H1 (cell line): ENCODE data around the gene CAPN8. TPM values are rescaled to one million over a fixed set of nuclear protein-coding genes. Genes with fewer than 3 reads are reported as not detected.

Experiments
- CTCF ChIA-PET: fragments of 300-600 bp; sonication (Branson Sonifier 250); formaldehyde crosslinking; loops from one replicate; lab custom pipeline; 2021; ENCODE audit not compliant: partially characterized antibody; lab: Charles Lee
- POLR2A ChIA-PET: fragments of 300-600 bp; sonication (Branson Sonifier 250); formaldehyde crosslinking; loops from one replicate; lab custom pipeline; 2021; ENCODE audit warnings: inconsistent platforms; ENCODE audit not compliant: partially characterized antibody; lab: Charles Lee
- DNase-seq, 2 experiments: peaks; one replicate each; pipeline versions ENCODE4 v3.0.0 to v3.0.0-alpha.2; 2010 to 2022; ENCODE audit warnings: low spot score in 2 of 2, low read depth in 1 of 2, mixed read lengths in 1 of 2
- FAIRE-seq: peaks from 2 replicates; lab custom pipeline; 2011; peaks lifted over from hg19 to GRCh38; lab: Jason Lieb, UNC
- H2AFZ ChIP-seq: 2 replicates; pipeline ENCODE4 v1.8.1; 2012; ENCODE audit warnings: low read length, inconsistent platforms
- H2AK5ac ChIP-seq: 2 replicates; pipeline ENCODE4 v1.6.1; 2013; ENCODE audit warnings: low read depth, low read length
- H2BK120ac ChIP-seq: replicated peaks from 2 replicates; pipeline ENCODE3; 2013; ENCODE audit warnings: low read depth, low read length, inconsistent platforms
- H2BK12ac ChIP-seq: 2 replicates; pipeline ENCODE4 v1.6.1; 2013; ENCODE audit warnings: low read depth, low read length
- H2BK15ac ChIP-seq: 2 replicates; pipeline ENCODE4 v1.6.1; 2013; ENCODE audit warnings: low read length
- H2BK20ac ChIP-seq: 2 replicates; pipeline ENCODE4 v1.6.1; 2013; ENCODE audit warnings: low read length
- H2BK5ac ChIP-seq: 2 replicates; pipeline ENCODE4 v1.6.1; 2013; ENCODE audit warnings: low read depth, low read length
- H3K14ac ChIP-seq: 2 replicates; pipeline ENCODE4 v1.6.1; 2013; ENCODE audit warnings: inconsistent platforms; ENCODE audit not compliant: insufficient read length
- H3K18ac ChIP-seq: 2 replicates; pipeline ENCODE4 v1.6.1; 2013; ENCODE audit warnings: low read length; ENCODE audit errors: extremely low read depth
- H3K23ac ChIP-seq: 2 replicates; pipeline ENCODE4 v1.6.1; 2013; ENCODE audit warnings: inconsistent platforms; ENCODE audit not compliant: insufficient read length
- H3K23me2 ChIP-seq: 2 replicates; pipeline ENCODE4 v1.6.1; 2013; ENCODE audit warnings: low read depth, low read length
- H3K27ac ChIP-seq: 2 replicates; pipeline ENCODE4 v1.6.1; 2011; ENCODE audit warnings: low read depth, low read length, inconsistent platforms
- H3K27me3 ChIP-seq, 4 experiments: replicated peaks in 1 of 4; 1 replicate in 1 of 4; 2 replicates in 3 of 4; pipeline versions ENCODE4 v1.6.1 to v1.8.1; 2011 to 2013; ENCODE audit warnings: low read length in 3 of 4, mild to moderate bottlenecking in 3 of 4, inconsistent platforms in 2 of 4, mixed read lengths in 2 of 4, moderate library complexity in 1 of 4; ENCODE audit not compliant: control insufficient read depth in 3 of 4, insufficient read depth in 3 of 4; ENCODE audit errors: extremely low read depth in 1 of 4
- H3K36me3 ChIP-seq, 4 experiments: 2 replicates each; pipeline versions ENCODE4 v1.6.1 to v1.8.1; 2011 to 2013; ENCODE audit warnings: mild to moderate bottlenecking in 4 of 4, low read length in 3 of 4, moderate library complexity in 2 of 4, control low read depth in 1 of 4, inconsistent platforms in 1 of 4; ENCODE audit not compliant: insufficient read depth in 4 of 4, control insufficient read depth in 2 of 4
- H3K4ac ChIP-seq: replicated peaks from 2 replicates; pipeline ENCODE3; 2013; ENCODE audit warnings: low read length, low read depth, mixed read lengths, inconsistent platforms; ENCODE audit not compliant: insufficient read length
- H3K4me1 ChIP-seq, 4 experiments: replicated peaks in 1 of 4; 1 replicate in 1 of 4; 2 replicates in 3 of 4; pipeline versions ENCODE4 v1.6.1 to v1.8.1; 2011 to 2013; ENCODE audit warnings: low read length in 3 of 4, inconsistent platforms in 2 of 4, mixed read lengths in 1 of 4; ENCODE audit not compliant: insufficient read depth in 4 of 4, control insufficient read depth in 3 of 4
- H3K4me2 ChIP-seq, 2 experiments: 2 replicates each; pipeline versions ENCODE4 v1.6.1 to v1.8.1; 2011 to 2013; ENCODE audit warnings: low read depth in 2 of 2, low read length in 2 of 2, control low read depth in 1 of 2, inconsistent platforms in 1 of 2, mild to moderate bottlenecking in 1 of 2; ENCODE audit not compliant: insufficient read depth in 1 of 2
- H3K4me3 ChIP-seq, 4 experiments: fragments of 200-600, 300-600 bp in 1 of 4; sonication (generic), shearing (Covaris generic), sonication (Bioruptor Twin) in 1 of 4; 2 replicates each; pipeline versions ENCODE4 v1.5.1 to v1.8.1; 2011 to 2016; ENCODE audit warnings: low read length in 4 of 4, low read depth in 3 of 4, control low read depth in 2 of 4, inconsistent platforms in 2 of 4, mild to moderate bottlenecking in 2 of 4, mixed read lengths in 1 of 4, moderate library complexity in 1 of 4; ENCODE audit not compliant: insufficient read depth in 2 of 4; ENCODE audit errors: extremely low read depth in 1 of 4
- H3K56ac ChIP-seq: replicated peaks from 2 replicates; pipeline ENCODE3; 2013; ENCODE audit warnings: low read depth, mild to moderate bottlenecking, mixed read lengths, low read length, inconsistent platforms; ENCODE audit not compliant: insufficient read length
- H3K79me1 ChIP-seq: 2 replicates; pipeline ENCODE4 v1.6.1; 2013; ENCODE audit warnings: low read depth, low read length, control low read depth
- H3K79me2 ChIP-seq, 2 experiments: 2 replicates each; pipeline versions ENCODE4 v1.6.1 to v1.8.1; 2012 to 2013; ENCODE audit warnings: low read length in 2 of 2, mild to moderate bottlenecking in 2 of 2, inconsistent platforms in 1 of 2; ENCODE audit not compliant: insufficient read depth in 2 of 2, control insufficient read depth in 1 of 2
- H3K9ac ChIP-seq, 4 experiments: replicated peaks in 1 of 4; 1 replicate in 1 of 4; 2 replicates in 3 of 4; pipeline versions ENCODE4 v1.6.1 to v1.8.1; 2011 to 2013; ENCODE audit warnings: low read depth in 3 of 4, low read length in 3 of 4, control low read depth in 2 of 4, mild to moderate bottlenecking in 2 of 4, moderate library complexity in 2 of 4, inconsistent platforms in 1 of 4; ENCODE audit errors: extremely low read depth in 1 of 4
- H3K9me3 ChIP-seq, 2 experiments: 2 replicates each; pipeline versions ENCODE4 v1.6.1 to v1.8.1; 2012 to 2013; ENCODE audit warnings: mild to moderate bottlenecking in 2 of 2, moderate library complexity in 2 of 2, control low read depth in 1 of 2, inconsistent platforms in 1 of 2, low read depth in 1 of 2, low read length in 1 of 2, mixed read lengths in 1 of 2; ENCODE audit not compliant: insufficient read depth in 2 of 2
- H4K20me1 ChIP-seq, 2 experiments: replicated peaks in 1 of 2; 2 replicates each; pipeline versions ENCODE3 to v1.8.1; 2011 to 2013; ENCODE audit warnings: inconsistent platforms in 2 of 2, low read length in 2 of 2, mild to moderate bottlenecking in 1 of 2; ENCODE audit not compliant: insufficient read depth in 2 of 2, control insufficient read depth in 1 of 2
- H4K5ac ChIP-seq: 2 replicates; pipeline ENCODE4 v1.6.1; 2013; ENCODE audit warnings: low read length, low read depth, mixed read lengths, inconsistent platforms; ENCODE audit not compliant: insufficient read length
- H4K8ac ChIP-seq: 2 replicates; pipeline ENCODE4 v1.8.0; 2013; ENCODE audit warnings: mild to moderate bottlenecking, moderate library complexity, low read length, inconsistent platforms; ENCODE audit not compliant: insufficient read depth; ENCODE audit errors: extremely low read depth
- H4K91ac ChIP-seq: replicated peaks from 2 replicates; pipeline ENCODE3; 2013; ENCODE audit warnings: low read length, mixed read lengths, inconsistent platforms; ENCODE audit not compliant: insufficient read length
- BRCA1 ChIP-seq: IDR thresholded peaks from 2 replicates; pipeline ENCODE4 v1.6.1; 2012; ENCODE audit warnings: low read depth, low read length, improper control_type of control experiment
- CBX5 ChIP-seq: fragments of 300-800, 300-1000 bp; sonication (generic); IDR thresholded peaks from 2 replicates; pipeline ENCODE4 v1.7.1; 2016; ENCODE audit warnings: antibody characterized with exemption, low read length, low read depth
- CTBP2 ChIP-seq: IDR thresholded peaks from 2 replicates; pipeline ENCODE4 v1.7.0; 2011; ENCODE audit warnings: borderline replicate concordance, mild to moderate bottlenecking, moderate library complexity, mixed read lengths, low read length; ENCODE audit not compliant: insufficient read depth, insufficient read length
- EZH2 ChIP-seq: fragments of 200-600 bp; sonication (generic); IDR thresholded peaks from 2 replicates; pipeline ENCODE4 v1.7.1; 2012; ENCODE audit warnings: low read depth, mild to moderate bottlenecking, moderate library complexity, low read length, inconsistent platforms; ENCODE audit not compliant: severe bottlenecking
- KDM5A ChIP-seq: fragments of 200-600 bp; IDR thresholded peaks from 2 replicates; pipeline ENCODE4 v1.7.1; 2012; ENCODE audit warnings: mild to moderate bottlenecking, low read length, inconsistent platforms, mixed read lengths
- MAFK ChIP-seq: IDR thresholded peaks from 2 replicates; pipeline ENCODE4 v1.6.1; 2012; ENCODE audit warnings: low read depth, mild to moderate bottlenecking, improper control_type of control experiment, low read length
- MAX ChIP-seq: IDR thresholded peaks from 2 replicates; pipeline ENCODE4 v1.6.1; 2012; ENCODE audit warnings: inconsistent platforms
- RAD21 ChIP-seq, 2 experiments: IDR thresholded peaks in 1 of 2; conservative IDR thresholded peaks in 1 of 2; 2 replicates each; pipeline ENCODE4 v1.6.1; 2011; ENCODE audit warnings: low read depth in 2 of 2, low read length in 2 of 2, improper control_type of control experiment in 1 of 2, inconsistent platforms in 1 of 2, mild to moderate bottlenecking in 1 of 2, moderate library complexity in 1 of 2
- RBBP5 ChIP-seq: IDR thresholded peaks from 2 replicates; pipeline ENCODE4 v1.7.1; 2012; ENCODE audit warnings: low read depth, mild to moderate bottlenecking, inconsistent platforms, low read length, moderate library complexity, borderline replicate concordance
- TEAD4 ChIP-seq: IDR thresholded peaks from 2 replicates; pipeline ENCODE4 v1.6.1; 2012; ENCODE audit warnings: low read depth, low read length, inconsistent platforms, mixed read lengths
- YY1 ChIP-seq: IDR thresholded peaks from 2 replicates; pipeline ENCODE4 v1.6.1; 2011; ENCODE audit warnings: low read depth, mild to moderate bottlenecking, low read length
- WGBS, 2 experiments: shearing (Covaris generic) in 1 of 2; methylation state at CpG; one replicate each; pipeline versions ENCODE4 v1.1.6 to v1.1.7; 2013 to 2015; ENCODE audit warnings: low lambda C conversion rate in 2 of 2, mixed read lengths in 2 of 2, inconsistent platforms in 1 of 2, low coverage in 1 of 2, missing lambda C conversion rate in 1 of 2; ENCODE audit not compliant: insufficient replicate concordance in 2 of 2, insufficient coverage in 1 of 2, insufficient read length in 1 of 2; ENCODE audit errors: extremely low coverage in 1 of 2, missing lambda C conversion rate in 1 of 2; 5-methylcytosine and 5-hydroxymethylcytosine counted together
- polyA plus RNA-seq, 7 experiments: library from polyadenylated mRNA; depleted of rRNA in 3 of 7; stranded (reverse) in 5 of 7; unstranded in 2 of 7; fragments of >200 nt in 5 of 7; fragments of 200-250 nt in 2 of 7; gene quantifications; 1 replicate in 5 of 7; 2 replicates in 1 of 7; 4 replicates in 1 of 7; pipeline versions ENCODE4 v1.2.1 to v1.2.3, GENCODE V29; 2011 to 2013; ENCODE audit warnings: missing spikeins in 2 of 7, mixed read lengths in 2 of 7
- total RNA-seq: library from RNA; stranded (reverse); fragmentation: NEBNext Ultra II Directional; extraction: Animal tissue kit (Norgen Biotek cat#: 25700); gene quantifications from 2 replicates; pipeline ENCODE4 v1.2.1, GENCODE V29; 2021
- TF ChIP-seq, protein P1 (sequence below), 3 experiments: IDR thresholded peaks; 1 replicate in 2 of 3; 2 replicates in 1 of 3; pipeline versions ENCODE4 v1.5.1 to v1.6.1; 2011; ENCODE audit warnings: low read length in 3 of 3, mild to moderate bottlenecking in 3 of 3, inconsistent platforms in 2 of 3, low read depth in 1 of 3, moderate library complexity in 1 of 3; ENCODE audit not compliant: insufficient read depth in 1 of 3; ENCODE audit errors: control extremely low read depth in 1 of 3

Gene CAPN8
- total and polyA plus RNA-seq, 2 of the 8 experiments (the other 6 are each of a cell fraction or from before 2014, with no cell fraction given), result 0.20 to 0.26 TPM

GRCh38 chr1:223684488-223684792 is 18.9 kb upstream of the CAPN8 start:
- H4K8ac ChIP-seq, result no peak overlapping the region
- H2BK12ac ChIP-seq, result no peak overlapping the region
- no peak overlapping the region for H3K4me3 ChIP-seq
- H2BK5ac ChIP-seq, result no peak overlapping the region
- no peaks in the 10 kb centered on the region for H3K4me1 ChIP-seq
- DNase-seq (no peak), FAIRE-seq (no peak)
- H3K27ac ChIP-seq, result no peak overlapping the region
- H3K79me1 ChIP-seq, result no peaks in the 10 kb centered on the region
- H3K56ac ChIP-seq, result no peak overlapping the region
- H2BK120ac ChIP-seq, result no peak overlapping the region
- no peak overlapping the region for H3K4ac ChIP-seq
- no peaks in the 10 kb centered on the region for H3K27me3 ChIP-seq
- no peak overlapping the region for H2BK15ac ChIP-seq
- no peak overlapping the region for H2BK20ac ChIP-seq
- no peak overlapping the region for H3K18ac ChIP-seq
- H4K5ac ChIP-seq, result no peak overlapping the region
- ChIA-PET CTCF (interaction anchor here (0.5 to 4.6 kb wide), 46 partner anchors 8 to 682 kb away, joined by 3 to 60 read pairs (median 5); partner anchors contain the start of gene SUSD4), POLR2A (no interaction called here)
- no peaks in the 10 kb centered on the region for H3K23me2 ChIP-seq
- H3K9me3 ChIP-seq, result no peaks in the 10 kb centered on the region
- H3K4me2 ChIP-seq, result no peak overlapping the region
- H3K14ac ChIP-seq, result no peak overlapping the region
- no peak overlapping the region for H3K9ac ChIP-seq
- no peak overlapping the region for H2AK5ac ChIP-seq
- no peak overlapping the region for H2AFZ ChIP-seq
- WGBS, 2 experiments, result 65% methylated on average over 3 of the region's 3 CpGs; no CpG with 5 or more reads in 1 of the 2 experiments
- H4K91ac ChIP-seq, result no peak overlapping the region
- H3K23ac ChIP-seq, result no peak overlapping the region
- H4K20me1 ChIP-seq, result no peaks in the 10 kb centered on the region
- no peaks in the 10 kb centered on the region for H3K79me2 ChIP-seq
- no peaks in the 10 kb centered on the region for H3K36me3 ChIP-seq
- no peak for TF ChIP-seq RAD21 (IDR thresholded peaks at IDR 0.05 in 1 of 2, conservative IDR thresholded peaks at IDR 0.05 in 1 of 2; ENCODE audit: low read depth in 2 of 2, low read length in 2 of 2)
- TF ChIP-seq YY1, result no peak
- TF ChIP-seq MAX, result no peak
- TF ChIP-seq CBX5, result no peak
- TF ChIP-seq, protein P1, sequence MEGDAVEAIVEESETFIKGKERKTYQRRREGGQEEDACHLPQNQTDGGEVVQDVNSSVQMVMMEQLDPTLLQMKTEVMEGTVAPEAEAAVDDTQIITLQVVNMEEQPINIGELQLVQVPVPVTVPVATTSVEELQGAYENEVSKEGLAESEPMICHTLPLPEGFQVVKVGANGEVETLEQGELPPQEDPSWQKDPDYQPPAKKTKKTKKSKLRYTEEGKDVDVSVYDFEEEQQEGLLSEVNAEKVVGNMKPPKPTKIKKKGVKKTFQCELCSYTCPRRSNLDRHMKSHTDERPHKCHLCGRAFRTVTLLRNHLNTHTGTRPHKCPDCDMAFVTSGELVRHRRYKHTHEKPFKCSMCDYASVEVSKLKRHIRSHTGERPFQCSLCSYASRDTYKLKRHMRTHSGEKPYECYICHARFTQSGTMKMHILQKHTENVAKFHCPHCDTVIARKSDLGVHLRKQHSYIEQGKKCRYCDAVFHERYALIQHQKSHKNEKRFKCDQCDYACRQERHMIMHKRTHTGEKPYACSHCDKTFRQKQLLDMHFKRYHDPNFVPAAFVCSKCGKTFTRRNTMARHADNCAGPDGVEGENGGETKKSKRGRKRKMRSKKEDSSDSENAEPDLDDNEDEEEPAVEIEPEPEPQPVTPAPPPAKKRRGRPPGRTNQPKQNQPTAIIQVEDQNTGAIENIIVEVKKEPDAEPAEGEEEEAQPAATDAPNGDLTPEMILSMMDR (IDR thresholded peaks at IDR 0.05; ENCODE audit: control extremely low read depth in 1 of 3, insufficient read depth in 1 of 3, low read depth in 1 of 3, low read length in 3 of 3), result no peak
- TF ChIP-seq TEAD4, result no peak
- no peak for TF ChIP-seq KDM5A
- TF ChIP-seq BRCA1, result no peak
- TF ChIP-seq MAFK, result no peak
- TF ChIP-seq EZH2, result no peak
- no peak for TF ChIP-seq RBBP5
- no peak for TF ChIP-seq CTBP2
